ENCODE data around the gene PBX1.
A peak's percentile ranks its signal among the peaks of the same experiment; 100 is the strongest.
"Not testable (repeated sequence)": the region's sequence is repeated elsewhere in the genome, so short reads cannot be mapped to it uniquely, and the experiment has no call there.

Gene PBX1

DNA sequence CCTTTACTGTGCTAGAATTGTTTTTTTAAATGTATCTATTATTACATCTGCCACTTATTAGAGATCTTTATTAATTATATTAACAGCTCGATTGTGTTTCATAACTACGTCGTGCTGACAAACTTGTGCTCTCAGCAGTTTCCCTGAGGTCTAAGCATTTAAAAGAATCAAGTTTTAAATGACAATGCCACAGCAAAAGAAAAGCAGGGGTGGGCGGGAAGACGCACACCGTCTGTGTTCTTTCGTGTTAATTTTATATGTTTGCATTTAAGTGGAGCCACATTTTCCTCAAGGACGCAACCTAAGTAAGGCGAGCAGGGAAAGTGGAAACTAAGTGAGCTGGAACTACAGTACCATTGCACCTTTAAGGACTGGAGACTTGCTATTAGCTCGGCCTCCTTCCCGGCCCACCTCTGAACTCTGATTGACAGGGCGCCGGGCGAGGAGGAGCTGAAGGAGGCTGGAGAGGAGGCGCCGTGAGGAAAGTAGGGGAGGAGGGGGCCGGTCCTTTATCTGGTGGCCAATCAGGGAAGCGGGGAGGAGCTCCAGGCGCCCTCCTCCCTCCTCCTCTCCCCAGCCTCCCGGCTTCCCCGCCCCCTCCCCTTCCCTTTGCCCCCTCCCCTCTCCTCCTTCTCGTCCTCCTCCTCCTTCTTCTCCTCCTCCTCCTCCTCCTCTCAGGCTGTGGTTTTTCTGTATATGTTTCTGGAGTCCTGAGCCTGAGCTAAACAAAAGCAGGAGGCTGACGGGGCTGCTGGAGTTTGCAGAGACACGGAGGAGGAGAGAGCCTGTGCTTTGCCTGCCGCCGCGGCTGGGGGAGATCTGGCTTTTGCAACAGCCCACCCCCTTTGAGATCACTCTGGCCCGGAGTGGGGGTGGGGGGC lies at the start of gene PBX1:
TSS of gene PBX1 (plus strand) at position 724 of the 881 bp plus-strand sequence.
- FAIRE-seq = peak; percentile 97

DNA sequence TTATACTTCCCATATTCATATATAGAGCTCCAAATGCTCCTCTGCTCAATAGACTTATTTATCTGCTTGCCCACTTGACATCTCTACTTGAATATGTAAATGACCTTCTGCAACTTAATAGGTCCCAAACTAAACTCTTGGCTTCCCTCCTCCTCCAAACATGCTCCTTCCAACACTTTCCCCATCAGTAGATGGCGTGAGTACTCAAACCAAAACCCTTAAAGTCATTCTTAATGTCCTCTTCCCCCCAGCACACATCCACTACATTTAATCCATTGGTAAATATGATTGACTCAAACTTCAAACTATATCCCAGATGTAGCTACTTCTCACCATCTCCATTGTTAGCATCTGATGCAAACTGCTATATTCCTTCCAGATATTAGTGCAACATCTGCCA lies 48.5 kb upstream of the PBX1 start:
- no peak for FAIRE-seq

DNA sequence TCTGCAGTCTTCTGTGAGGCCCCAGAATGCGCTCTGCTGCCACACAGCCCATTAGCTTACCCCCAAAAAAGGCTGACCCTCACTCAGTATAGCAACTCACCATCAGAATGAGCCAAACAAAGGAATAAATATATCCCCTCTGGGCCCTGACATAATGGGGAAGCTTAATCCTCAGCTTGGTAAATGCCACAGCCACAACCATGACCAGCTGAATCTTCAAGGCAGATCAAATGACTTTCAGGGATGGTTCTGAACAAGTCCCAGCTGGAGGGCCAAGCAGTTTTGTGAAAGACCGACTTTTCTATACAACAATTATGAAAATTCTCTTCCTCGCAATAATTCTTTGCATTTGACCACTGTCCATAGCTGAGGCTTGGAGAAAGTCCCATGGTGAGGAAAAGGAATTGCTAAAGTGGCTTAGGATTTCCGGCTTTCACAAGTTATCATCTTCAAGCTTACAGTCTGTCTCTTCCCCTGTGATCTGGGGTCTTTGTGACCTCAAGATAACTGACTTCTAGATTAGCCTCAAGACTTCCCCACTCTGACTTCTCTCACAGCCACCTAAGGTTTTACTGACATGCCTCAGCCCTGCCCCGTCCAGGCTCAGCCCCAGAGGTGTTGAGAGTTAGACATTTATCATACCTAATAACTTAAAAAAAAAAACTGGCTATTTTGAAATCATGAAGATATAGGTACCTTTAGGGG lies 47.8 kb upstream of the PBX1 start:
- FAIRE-seq = no peak

DNA sequence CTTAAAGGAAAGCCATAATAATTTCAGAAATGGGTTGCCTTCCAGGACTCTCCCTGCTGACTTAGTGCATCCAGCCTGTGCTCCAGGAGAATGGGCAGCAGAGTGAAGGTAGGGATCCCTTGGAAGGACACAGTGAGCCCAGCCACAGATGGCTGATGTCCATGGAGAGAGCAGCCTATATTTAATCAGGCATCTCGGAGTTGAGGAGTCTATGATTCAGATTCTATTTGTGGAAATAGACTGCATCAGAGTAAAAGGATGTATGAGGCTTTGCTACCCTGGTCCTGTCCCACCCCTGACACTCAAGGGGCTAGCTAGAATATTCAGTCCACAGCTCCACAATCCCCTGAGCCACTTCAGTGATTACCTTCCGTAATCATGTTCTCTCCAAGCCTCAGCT lies 43.8 kb upstream of the PBX1 start:
- no peak for FAIRE-seq

DNA sequence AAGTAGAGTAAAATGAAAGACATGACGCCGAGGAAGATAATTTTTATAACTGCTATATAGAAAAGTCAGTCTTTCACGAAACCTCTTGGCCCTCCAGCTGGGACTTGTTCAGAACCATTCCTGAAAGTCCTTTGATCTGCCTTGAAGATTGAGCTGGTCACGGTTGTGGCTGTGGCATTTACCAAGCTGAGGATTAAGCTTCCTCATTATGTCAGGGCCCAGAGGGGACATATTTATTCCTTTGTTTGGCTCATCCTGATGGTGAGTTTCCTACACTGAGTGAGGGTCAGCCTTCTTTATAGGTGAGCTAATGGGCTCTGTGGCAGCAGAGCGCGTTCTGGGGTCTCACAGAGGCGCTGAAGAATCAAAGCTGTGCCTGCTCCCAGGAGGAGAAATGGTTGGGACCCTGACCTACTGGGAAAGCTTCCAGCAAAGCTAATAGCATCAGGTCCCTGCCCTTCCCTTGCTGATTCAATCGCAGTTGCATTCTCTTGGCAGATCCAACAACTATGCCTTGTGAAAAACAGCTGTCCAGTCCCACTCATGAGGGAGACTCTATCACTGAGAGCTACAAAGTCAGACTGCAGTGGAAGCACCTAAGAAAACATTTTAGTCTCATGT lies 43.2 kb upstream of the PBX1 start:
- FAIRE-seq = no peak

DNA sequence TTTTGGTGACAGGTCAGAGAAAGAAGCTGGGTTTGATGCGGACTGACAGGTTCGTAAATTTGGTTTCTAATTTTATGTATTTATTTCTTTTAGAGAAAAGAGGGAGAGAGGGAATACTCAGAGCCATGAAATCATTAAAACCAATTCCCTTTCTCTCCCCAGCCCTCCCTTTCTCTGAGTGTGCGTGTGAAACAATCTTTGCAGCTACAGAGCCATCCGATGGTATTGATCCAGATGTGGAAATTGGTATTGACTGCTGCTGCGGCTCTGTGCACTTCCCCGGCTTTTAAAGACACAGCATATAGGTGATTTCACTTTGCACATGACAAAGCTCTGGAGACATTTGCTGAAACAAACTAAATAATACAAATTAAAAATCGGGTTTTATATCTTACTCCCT lies 42.4 kb upstream of the PBX1 start:
- FAIRE-seq = no peak

DNA sequence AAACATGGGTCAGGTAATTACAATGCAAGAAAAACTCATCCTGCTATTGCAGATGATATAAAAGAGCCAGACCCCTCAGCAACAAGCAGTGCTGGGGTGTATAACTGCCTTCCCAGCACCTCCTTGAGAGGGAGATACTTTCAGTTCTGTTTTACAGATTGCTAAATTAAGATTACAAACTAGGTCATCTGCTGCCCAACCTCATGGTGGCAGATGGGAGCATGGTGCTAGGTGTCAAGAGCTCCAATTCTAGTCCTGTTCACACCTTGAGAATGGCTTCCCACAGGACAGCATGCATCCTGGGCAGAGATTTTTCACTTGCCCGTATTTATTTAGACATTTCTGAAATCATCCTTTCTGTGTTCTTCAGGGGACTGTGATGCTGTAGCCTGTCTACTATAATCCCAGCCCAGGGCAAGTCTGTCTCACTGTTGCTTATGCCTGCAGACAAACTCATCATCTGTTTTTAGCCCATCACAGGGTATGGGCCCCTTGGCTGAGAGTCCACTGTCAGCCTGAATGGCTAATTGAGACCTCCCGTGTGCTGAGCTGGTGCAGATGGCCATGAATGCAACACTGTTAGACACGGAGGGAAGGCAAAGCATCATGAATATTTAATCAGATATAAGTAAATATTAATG lies 40.2 kb upstream of the PBX1 start:
- no peak for FAIRE-seq

DNA sequence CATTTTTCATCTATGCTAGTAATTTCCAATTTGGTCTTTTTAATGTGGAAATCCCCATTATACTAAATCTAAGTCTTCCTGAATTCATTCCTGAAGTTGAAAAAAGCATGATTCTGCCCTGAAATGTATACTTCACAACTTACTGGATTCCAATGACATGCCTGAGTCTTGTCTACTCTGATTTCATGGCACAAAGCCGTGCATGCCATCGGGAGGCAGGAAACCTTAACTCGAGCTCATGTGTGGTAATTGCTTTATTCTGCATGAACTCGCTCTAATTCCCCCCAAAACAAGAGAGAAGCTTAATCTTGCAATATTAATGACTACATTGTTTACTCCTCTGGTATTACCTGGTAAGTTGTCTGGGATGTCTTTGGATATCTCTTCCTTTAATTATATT lies 39.6 kb upstream of the PBX1 start:
- no peak for FAIRE-seq

DNA sequence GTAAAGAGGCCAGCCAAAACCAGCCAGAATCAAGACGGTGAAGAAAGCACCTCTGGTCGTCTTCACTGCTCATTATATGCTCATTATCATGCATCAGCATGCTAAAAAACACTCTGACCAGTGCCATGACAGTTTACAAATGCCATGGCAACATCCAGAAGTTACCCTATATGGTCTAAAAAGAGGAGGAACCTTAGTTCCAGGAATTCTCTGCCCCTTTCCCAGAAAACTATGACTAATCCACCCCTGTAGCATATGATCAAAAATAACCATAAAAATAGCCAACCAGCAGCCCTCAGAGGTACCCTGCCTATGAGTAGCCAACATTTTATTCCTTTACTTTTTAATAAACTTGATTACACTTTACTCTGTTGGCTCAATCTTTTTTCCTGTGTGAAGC lies 34.2 kb upstream of the PBX1 start:
- no peak for FAIRE-seq

DNA sequence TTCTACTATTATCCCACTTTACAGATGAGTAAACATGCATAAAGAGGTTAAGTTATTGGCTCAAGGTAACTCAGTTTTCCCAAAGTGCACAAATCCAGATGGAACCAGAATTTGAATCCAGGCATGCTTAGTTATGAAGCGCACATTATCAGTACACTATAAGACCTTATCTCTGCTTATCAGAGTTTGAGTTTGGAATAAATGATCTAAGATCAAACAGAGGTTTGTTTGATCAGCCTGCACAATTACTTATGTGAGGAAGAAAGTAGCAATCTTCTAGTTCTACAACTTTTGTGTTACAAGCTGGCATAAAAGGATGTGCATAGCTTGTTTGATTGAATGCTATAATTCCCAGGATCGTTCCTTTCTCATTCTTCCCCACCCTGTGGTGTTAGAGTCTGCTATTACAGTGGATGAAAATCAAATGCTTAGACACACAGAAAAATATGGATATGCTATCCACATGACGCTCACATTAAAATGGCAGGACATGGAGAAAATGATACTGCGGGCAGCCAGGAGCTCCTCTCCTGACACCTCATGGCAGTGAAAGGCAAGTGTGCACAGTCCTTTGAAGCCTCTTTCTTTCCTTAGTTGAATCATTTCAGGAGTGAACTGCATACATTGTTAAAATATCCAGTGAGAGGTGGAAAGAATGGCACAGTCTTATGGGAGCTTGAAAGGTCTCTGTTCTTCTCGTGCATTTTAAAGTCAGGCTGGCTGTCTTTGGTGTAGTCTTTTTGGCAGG lies 23.9 kb upstream of the PBX1 start:
- no peak for FAIRE-seq

DNA sequence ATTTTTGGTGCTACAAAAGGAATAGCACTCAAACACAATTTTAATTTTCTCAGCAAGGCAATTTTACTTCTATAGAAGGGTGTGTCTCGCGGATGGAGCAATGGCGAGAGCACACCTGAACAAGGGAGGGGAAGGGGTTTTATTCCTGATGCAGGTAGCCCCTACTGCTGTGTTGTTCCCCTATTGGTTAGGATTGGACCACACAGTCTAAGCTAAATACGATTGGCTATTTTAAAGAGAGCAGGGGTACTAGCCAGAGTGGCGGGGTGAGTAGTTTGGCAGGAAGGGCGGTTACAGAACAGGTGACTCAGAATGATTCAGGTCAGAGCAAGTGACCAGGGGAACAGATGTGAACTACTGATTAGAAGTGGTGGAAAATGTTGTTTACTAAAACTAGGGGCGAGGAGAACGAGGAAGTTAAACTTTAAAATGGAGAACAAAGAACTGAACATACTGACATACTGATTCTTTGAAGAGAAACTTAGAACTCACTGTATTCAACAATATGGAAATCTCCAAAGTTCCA lies 6.5 kb upstream of the PBX1 start:
- not testable (repeated sequence) for FAIRE-seq

DNA sequence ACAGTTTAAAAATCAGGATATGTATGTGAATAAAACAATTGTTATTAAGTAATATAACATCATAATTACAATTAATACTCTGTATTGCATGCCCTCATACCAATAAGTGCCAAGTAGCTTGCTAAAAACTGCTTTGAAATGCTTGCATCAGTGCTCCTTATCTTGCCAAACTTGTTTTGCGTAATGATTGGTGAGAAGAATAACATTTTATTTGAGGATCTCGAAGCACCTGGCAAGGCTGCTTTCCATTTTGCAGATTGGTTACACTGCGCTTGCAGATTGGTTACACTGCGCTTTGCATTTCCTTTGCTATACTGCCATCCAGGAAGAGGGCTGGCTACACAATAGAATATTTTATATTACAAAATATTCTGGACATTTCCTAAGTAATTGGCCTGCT lies 1.7 kb upstream of the PBX1 start:
- FAIRE-seq = no peak

DNA sequence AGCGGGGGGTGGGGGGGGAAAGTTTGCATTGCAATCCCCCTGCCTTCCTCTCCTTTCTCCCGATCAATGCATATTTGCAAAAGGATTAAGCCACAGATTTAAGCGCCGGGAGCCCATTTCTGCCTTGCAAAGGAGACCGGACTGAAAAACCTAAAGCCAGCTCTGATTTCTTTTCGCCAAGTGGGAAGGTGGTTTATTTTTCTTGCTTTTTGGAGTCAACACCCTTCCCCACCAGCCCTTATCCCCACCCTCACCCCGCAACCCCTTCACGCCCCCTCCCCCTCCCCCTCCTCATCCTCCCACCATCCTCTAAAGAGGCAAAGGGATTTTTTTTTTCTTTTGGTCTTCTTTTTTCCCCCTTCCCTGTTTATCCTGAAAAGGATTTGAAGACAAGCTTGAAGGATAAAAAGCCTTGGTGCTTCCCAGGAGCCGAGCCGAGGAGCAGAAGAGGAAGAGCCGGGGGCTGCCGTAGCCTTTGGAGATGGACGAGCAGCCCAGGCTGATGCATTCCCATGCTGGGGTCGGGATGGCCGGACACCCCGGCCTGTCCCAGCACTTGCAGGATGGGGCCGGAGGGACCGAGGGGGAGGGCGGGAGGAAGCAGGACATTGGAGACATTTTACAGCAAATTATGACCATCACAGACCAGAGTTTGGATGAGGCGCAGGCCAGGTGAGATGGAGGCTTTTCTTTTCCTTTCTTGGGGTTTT lies 513 bp downstream of the PBX1 start:
- FAIRE-seq = no peak

DNA sequence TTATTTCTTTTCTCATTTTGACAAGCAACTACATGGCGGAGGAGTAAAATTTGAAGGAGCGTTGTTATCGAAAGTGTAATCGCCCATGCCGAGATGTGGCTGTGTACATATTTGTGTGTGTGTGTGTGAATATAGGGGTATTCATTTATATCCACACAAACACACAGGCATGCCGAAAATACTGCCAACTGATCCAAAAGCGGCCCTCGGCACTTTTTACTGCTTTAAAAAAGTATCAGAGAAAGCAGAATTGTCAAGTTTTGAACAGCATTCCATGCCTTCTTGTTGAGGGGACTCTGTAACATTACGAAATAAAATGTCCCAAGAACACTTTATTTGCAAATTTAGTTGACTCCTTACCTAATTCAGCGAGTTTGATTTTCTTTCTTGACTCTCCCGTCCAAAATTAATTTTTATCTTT lies 1.1 kb downstream of the PBX1 start:
- FAIRE-seq = no peak

DNA sequence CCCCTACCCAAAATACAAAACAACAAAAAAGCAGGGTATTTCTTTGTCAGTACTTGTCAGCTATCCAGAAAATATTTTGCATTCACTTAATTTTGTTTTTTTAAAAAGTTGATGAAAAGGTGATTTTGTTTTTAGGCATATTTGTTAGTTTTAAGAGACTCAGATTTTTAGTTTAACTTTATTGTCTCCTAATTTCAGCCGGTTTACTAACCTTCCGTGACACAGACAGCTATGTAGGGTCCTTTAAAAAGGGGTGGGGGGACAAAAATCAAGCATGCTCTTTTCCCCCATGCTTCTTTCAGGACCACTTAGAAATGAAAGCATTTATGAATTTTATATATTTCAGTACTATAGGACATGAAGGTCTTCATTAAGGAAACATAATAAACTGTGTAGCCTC lies 1.6 kb downstream of the PBX1 start:
- FAIRE-seq = peak; percentile 57

DNA sequence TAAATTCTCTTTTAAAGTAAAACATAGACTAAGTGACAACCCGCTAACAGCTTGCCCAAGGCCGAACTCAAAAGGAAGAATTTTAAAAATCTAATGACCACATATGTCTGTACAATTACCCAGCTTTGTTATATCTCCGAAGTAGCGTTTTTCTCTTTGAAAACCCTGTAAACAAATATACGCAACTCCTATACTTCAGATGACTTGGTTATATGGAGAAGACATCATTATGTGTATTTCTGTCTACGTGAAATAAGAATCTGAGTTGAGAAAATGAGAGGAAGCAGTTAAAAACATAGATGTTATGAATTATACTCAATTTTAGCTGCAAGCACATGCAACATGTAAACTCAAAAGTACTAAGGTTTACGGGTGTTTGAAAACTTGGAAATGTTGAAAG lies 2.0 kb downstream of the PBX1 start:
- FAIRE-seq = no peak

DNA sequence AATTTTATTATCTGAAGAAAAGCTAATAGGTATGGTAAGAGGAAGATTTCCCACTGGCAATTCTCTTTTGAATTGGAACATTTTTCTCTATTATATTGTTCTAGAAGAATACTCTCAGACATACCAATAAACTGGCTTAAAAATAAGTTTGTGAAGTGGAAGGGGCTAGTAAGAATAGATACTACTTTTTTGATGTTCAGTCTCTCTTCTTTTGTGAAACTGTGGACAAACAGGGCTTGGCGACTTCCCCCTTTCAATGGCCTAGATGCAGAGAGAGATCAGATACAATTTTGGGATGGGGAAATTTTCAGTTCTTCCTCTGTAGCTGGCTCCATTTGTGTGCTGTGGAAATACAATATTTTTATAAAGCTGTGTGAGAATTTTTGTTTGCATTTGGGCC lies 2.5 kb downstream of the PBX1 start:
- no peak for FAIRE-seq

DNA sequence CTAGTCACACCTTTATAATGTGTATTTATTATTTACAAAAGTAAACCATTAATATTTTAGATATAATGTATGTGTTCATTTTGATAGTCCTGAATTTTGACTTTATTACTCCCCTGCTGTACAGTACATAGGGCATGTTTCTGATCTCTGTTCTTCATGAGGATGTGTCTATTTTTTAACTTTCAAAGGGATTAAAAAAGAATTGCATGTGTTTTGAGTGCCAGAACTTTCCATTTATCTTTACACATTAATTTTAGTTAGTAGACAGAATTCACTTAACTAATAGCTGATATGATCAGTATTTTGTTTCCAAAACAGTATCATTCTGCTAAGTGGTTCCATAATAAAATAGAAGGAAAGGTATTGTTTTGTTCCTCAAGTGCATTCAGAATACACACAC lies 3.1 kb downstream of the PBX1 start:
- no peak for FAIRE-seq

DNA sequence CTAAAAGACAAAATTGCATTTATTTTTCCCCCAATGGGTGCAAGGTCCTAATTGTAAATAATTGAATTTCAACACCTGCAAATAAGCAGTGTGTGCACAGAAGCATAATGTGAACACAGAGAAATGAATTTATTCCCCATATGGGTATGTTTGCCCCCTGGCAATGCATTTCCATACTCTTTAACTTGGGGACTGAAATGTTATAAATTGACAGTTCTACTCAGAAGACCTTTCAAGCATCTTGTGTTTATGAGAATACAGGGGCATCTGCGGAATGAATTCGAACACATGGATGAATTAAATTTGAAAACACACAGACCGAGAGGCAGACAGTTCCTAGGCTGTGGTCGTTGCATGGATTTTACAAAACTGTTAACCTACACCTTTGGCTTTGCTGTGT lies 3.5 kb downstream of the PBX1 start:
- no peak for FAIRE-seq

DNA sequence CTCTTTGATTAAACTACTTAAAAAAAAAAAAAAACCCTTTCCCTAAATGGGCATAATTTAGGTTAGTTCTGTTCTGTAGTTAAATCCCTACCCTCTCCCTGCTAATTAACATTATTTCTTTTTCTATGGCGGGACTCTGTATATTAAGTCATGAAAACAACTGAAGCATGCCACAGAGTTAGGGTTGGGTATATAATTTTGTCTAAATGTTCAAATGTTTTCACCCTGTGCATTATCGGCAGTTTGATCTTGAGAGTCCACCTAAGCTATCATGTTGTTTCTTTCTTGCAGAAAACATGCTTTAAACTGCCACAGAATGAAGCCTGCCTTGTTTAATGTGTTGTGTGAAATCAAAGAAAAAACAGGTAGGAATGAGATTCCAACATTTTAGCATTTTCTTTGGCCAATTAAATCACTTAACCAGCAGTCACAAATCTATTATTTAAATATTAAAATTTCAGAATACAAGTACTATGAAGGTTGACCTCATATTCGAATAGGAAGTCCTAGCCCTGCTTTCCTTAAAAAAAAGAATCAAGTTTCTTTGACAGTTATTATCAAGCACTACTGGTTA lies 4.0 kb downstream of the PBX1 start:
- FAIRE-seq = peak; percentile 43

DNA sequence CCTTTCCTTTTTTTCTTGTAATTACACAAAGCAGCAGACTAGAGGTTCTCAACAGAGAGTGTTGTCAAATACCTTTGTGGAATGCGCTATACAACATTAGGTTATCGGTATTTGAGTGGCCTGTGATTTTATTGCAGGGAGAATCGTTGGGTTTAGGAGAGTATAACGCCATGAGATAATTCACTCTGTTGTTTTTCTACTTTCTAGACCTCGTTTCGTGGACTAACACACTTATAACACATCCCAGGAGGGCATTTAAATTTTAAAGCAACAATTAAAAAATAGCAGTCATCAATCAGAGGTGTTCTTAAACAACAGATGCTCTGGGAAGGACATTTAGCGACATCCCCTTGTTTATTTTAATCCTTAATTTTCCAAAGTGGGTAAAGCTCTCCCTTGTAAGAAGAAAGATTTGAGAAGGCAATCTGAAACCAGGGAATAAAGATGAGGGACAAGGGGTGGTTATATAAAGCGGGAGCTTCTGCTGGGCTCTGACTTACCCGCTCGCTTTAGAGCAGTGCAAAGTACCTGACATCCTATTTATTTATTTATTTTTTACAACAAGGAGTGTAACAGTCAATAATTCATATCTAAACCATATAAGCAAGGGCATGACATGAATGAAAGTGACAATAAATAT lies 4.9 kb downstream of the PBX1 start:
- no peak for FAIRE-seq

All from endometrium (tissue), 2 donors.